GM23338 (cell line): ENCODE measurements around the gene NUCB2.

ENCODE experiments used
- CREB1 ChIP-seq: fragments of 250-450 bp; sonication (Bioruptor Pico); IDR thresholded peaks from 2 replicates; pipeline ENCODE4 v1.5.0; 2020; ENCODE audit warnings: low read depth, mild to moderate bottlenecking, moderate library complexity
- EZH2 ChIP-seq: fragments of 200-600 bp; sonication (generic); IDR thresholded peaks from one replicate; pipeline ENCODE4 v1.8.0; 2017; ENCODE audit warnings: antibody characterized with exemption, mild to moderate bottlenecking, low read depth; ENCODE audit not compliant: unreplicated experiment
- EZH2phosphoT487 ChIP-seq: fragments of 200-600 bp; sonication (generic); IDR thresholded peaks from one replicate; pipeline ENCODE4 v1.8.1; 2018; ENCODE audit warnings: antibody characterized with exemption; ENCODE audit not compliant: unreplicated experiment
- JUNB ChIP-seq: IDR thresholded peaks from one replicate; pipeline ENCODE4 v1.6.1; 2016; ENCODE audit warnings: antibody characterized with exemption; ENCODE audit not compliant: unreplicated experiment
- POLR2AphosphoS5 ChIP-seq: IDR thresholded peaks from 2 replicates; pipeline ENCODE4 v1.6.1; 2016; ENCODE audit warnings: antibody characterized with exemption, low read depth
- ZNF114 ChIP-seq: fragments of 250-450 bp; sonication (Bioruptor Pico); IDR thresholded peaks from 2 replicates; pipeline ENCODE4 v1.5.0; 2020; ENCODE audit warnings: mild to moderate bottlenecking, moderate library complexity
- TF ChIP-seq, protein P1 (sequence below), 2 experiments: fragments of 200-600 bp in 1 of 2; sonication (generic) in 1 of 2; conservative IDR thresholded peaks; 2 replicates each; pipeline versions ENCODE4 v1.5.1 to v1.6.1; 2016 to 2017; ENCODE audit warnings: antibody characterized with exemption in 2 of 2, low read depth in 2 of 2, mild to moderate bottlenecking in 2 of 2, moderate library complexity in 1 of 2
- TF ChIP-seq, protein P2 (sequence below): IDR thresholded peaks from one replicate; pipeline ENCODE4 v1.6.1; 2018; ENCODE audit warnings: antibody characterized with exemption; ENCODE audit not compliant: unreplicated experiment

DNA sequence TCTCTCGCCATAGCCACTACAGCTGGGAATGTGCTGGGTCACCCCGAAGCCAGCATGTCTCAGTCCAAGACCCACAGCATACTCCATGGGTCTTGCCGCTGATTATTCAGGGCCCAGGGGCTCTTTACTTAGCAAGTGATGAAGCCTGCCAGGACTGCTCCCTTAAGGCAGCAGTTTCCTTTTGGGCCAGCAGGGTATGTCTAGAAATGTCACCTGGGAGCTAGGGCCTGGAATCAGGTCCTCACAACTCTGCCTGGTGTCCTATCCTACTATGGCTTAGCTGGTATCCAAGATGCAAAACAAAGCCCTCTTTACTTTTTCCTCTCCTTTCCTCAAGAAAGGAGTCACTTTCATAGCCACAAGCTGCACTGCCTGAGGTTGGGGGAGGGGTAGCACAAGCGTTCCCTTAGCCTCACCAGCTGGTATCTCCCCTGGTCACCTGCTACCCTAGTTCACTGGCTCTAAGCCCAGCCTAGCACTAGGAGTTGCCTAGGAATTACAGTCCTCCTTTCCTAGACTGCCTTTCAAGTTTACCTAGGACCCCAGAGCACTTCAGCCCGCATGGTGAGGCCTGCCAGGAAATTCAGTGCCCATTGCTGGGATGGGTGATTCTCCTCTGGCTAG lies 52.4 kb downstream of the NUCB2 start:
- TF ChIP-seq, protein P1, sequence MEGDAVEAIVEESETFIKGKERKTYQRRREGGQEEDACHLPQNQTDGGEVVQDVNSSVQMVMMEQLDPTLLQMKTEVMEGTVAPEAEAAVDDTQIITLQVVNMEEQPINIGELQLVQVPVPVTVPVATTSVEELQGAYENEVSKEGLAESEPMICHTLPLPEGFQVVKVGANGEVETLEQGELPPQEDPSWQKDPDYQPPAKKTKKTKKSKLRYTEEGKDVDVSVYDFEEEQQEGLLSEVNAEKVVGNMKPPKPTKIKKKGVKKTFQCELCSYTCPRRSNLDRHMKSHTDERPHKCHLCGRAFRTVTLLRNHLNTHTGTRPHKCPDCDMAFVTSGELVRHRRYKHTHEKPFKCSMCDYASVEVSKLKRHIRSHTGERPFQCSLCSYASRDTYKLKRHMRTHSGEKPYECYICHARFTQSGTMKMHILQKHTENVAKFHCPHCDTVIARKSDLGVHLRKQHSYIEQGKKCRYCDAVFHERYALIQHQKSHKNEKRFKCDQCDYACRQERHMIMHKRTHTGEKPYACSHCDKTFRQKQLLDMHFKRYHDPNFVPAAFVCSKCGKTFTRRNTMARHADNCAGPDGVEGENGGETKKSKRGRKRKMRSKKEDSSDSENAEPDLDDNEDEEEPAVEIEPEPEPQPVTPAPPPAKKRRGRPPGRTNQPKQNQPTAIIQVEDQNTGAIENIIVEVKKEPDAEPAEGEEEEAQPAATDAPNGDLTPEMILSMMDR (conservative IDR thresholded peaks at IDR 0.05; ENCODE audit: low read depth in 2 of 2) = peak in 1 of 2 experiments; percentile 45; a peak in 2 of 4 replicates
- TF ChIP-seq JUNB (no peak), EZH2 (no peak), EZH2phosphoT487 (no peak), CREB1 (no peak), POLR2AphosphoS5 (no peak), ZNF114 (CRISPR knock-in tag) (no peak)
- TF ChIP-seq, protein P2, sequence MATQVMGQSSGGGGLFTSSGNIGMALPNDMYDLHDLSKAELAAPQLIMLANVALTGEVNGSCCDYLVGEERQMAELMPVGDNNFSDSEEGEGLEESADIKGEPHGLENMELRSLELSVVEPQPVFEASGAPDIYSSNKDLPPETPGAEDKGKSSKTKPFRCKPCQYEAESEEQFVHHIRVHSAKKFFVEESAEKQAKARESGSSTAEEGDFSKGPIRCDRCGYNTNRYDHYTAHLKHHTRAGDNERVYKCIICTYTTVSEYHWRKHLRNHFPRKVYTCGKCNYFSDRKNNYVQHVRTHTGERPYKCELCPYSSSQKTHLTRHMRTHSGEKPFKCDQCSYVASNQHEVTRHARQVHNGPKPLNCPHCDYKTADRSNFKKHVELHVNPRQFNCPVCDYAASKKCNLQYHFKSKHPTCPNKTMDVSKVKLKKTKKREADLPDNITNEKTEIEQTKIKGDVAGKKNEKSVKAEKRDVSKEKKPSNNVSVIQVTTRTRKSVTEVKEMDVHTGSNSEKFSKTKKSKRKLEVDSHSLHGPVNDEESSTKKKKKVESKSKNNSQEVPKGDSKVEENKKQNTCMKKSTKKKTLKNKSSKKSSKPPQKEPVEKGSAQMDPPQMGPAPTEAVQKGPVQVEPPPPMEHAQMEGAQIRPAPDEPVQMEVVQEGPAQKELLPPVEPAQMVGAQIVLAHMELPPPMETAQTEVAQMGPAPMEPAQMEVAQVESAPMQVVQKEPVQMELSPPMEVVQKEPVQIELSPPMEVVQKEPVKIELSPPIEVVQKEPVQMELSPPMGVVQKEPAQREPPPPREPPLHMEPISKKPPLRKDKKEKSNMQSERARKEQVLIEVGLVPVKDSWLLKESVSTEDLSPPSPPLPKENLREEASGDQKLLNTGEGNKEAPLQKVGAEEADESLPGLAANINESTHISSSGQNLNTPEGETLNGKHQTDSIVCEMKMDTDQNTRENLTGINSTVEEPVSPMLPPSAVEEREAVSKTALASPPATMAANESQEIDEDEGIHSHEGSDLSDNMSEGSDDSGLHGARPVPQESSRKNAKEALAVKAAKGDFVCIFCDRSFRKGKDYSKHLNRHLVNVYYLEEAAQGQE = no peak
